Activated naive CD8-positive, alpha-beta T cell treated with anti-CD3 and anti-CD28 coated beads, Interleukin-2, amount 50 U/mL, for 16 hours (primary cell): ENCODE data around the gene PCYOX1L.

Experiments used
- DNase-seq: peaks from one replicate; pipeline ENCODE4 v3.0.0-alpha.2; 2020; ENCODE audit warnings: low read depth, low spot score

The PCYOX1L gene

DNA sequence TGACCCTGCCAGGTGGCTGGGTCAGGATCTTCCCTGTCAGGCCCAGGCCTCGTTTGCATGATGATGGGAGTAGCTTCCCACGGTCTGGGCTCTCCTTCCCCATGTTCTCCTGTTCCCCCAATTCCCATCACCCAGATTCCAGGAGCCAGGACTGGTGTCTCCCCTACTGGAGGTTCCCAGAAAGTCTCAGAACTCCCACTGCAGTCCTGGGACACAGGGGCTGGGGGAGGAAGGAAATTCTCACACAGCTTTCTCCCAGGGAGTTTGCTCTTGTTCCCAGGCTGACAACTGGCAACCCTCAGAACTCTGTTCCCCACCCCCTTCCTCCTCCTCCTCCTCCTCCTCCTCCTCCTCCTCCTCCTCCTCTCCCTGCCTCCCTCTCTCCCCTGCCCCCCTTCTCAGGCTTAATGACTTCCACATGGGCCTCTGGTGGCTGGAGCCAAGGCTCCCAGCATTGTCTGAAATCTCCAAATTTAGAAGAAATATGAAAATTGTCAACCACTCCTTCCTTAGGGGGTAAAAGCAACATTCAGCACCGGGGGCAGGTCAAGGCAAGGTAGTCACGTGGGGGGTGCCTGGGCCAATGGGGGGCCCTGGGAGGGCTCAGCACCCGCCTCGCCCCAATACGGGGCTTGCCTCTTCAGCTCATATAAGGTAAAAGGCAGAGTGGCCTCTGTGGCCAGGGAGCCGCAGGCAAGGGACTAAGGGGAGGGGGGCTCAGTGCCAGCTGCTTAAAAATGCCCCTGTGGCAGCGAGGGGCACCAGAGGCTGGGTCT is 48.5 kb downstream of the PCYOX1L start:
- no peak for DNase-seq

- DNase-seq = no peak
Measured at GRCh38 chr5:149406979-149407306, 49.1 kb downstream of the PCYOX1L start.

GRCh38 chr5:149407323-149408251 is 49.7 kb downstream of the PCYOX1L start:
- no peak for DNase-seq

DNA sequence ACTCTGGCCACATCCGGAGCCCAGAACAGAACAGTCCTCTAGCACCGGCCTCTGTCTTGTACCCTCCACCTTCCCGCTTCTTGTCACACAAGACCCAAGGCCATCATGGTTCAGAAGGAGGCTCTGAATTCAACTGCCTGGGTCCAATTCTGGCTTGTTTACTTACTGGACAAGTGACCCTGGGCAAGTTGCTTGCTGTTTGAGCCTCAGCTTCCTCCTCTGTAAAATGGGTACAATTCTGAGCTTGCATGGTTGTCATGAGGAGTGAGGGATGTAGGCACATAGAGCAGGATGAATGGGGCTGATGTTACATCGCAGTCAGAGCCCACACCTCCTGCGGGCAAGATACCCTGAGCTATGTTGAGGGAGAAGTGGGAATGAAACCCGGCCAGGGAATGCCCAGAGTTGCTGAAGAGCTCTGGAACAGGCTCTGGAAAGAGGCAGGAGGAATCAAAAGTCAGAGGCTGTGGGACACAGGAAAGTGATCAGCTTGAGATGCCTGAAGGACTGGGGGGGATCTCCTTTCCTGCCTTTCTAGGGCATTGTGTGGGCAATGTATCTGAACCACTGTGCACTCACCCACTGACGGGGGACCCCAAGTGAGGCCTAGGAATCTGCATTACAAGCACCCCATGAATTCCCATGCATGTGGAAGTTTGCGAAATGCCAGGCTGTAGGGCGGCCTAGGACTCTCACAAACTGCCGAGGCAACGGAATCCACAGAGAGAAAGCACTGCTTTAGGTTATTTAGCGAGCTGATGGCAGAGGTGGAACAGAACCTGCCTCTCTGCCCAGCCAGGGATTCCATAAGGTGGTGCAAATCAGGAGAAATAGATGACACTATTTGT is 50.6 kb downstream of the PCYOX1L start:
- no peak for DNase-seq

GRCh38 chr5:149409268-149409948 is 51.6 kb downstream of the PCYOX1L start:
- DNase-seq = no peak

GRCh38 chr5:149410071-149410470 is 52.2 kb downstream of the PCYOX1L start:
- DNase-seq = no peak

GRCh38 chr5:149410721-149411432 is 53.0 kb downstream of the PCYOX1L start:
- no peak for DNase-seq

- no peak for DNase-seq
Measured at GRCh38 chr5:149411738-149412519, 54.1 kb downstream of the PCYOX1L start.

DNA sequence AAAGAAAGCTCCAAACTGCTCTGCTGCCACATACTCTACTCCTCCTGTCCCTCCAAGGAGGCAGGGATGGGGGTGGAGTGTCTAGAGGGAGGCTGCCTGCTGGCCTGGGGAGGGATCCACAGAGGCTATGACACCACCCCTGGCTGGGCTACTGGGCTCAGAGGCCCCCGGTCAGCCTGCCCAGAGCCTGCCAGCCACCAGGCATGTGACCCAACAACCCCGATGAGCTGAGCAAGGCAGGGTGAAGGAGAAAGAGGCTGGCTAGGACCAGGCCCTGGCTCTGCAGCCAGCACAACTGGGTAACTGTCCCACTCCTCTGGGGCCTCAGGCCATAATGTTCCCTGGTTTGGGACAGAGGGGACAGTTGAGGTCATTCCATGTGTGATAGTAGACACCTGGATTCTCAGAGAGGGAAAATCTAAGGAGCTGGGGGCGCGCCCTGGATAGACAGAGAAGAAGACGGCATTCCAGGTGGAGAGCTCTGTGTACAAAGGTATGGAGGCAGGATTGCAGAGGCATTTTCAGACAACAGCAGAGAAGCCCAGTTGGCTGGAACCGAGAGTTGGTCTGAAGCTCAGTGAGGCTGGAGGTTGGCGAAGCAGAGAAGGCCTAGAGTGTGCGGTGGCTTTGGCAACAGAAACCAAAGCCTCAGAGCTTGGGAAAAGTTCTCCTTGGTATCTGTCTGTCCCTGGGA is 55.1 kb downstream of the PCYOX1L start:
- DNase-seq = no peak

- DNase-seq = no peak
Measured at GRCh38 chr5:149413477-149414210, 55.8 kb downstream of the PCYOX1L start.

DNA sequence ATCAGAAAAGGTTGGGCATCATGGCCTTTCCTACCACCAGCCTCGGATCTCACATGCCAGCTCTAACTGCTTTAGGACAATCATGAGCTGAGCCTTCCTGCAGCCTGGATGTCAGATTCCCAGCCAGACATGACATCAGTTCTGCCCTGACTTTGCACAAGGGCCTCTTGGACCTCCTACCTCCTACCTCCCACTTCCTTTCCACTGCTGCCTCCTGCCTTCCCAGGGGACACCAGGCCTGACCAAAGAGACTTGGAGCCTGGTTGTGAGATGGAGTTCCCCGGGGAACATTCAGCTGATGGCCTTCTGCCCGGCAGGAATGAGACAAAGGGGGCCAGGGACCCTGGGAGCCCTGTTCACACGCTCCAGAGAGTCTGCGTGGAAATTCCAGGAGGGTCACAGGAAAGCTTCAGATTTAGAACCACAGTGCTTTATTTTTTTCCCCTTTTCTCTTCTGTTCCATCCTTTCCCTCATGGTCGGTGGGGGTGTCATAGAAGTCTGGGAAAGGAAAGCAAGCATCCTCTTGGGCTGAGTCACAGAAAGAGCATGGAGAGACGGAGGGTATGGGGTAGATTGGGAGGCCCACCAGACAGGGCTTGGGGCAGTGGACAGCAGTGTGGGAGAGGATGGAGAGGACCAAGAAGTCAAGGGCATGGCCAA is 56.7 kb downstream of the PCYOX1L start:
- DNase-seq = no peak

DNA sequence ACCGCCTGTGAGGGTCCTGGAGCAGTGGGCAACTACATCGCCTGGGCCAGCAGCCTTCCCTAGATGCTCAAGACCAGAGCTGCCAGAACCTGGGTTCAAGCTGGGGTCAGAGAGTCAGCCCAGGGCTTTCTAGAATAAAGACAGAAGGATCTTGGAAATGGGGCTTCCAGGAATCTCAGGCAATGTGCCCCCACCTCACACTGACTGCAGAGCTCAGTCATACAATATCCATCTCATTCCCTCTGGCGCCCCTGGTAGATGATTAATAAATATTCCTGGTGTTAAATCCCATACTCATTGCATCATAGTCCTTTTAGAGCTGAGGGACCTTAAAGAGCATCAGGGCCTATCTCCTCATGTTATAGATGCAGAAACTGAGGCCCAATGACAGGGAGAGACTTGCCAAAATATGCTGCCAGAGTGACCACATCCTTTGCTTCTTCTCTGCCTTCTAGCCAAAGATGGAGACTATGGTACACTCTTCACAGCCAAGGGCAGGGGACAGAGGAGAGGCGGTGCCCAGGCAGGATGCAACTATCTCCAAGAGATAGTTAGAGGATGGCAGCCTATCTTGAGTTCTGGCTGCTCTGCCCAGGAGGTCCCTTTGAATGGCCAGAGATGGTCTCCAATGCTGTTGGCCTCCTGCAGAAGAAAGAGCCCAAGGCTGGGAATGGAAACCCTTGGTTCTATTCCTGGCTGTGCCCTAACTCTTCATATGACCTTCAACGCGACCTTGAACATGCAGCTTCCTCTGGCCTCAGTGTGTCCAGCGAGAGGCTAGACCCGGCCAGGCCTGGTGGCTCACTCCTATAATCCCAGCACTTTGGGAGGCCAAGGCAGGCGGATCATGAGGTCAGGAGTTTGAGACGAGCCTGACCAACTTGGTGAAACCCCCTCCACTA is 57.5 kb downstream of the PCYOX1L start:
- DNase-seq = no peak

GRCh38 chr5:149416987-149417710 is 59.3 kb downstream of the PCYOX1L start:
- no peak for DNase-seq

DNA sequence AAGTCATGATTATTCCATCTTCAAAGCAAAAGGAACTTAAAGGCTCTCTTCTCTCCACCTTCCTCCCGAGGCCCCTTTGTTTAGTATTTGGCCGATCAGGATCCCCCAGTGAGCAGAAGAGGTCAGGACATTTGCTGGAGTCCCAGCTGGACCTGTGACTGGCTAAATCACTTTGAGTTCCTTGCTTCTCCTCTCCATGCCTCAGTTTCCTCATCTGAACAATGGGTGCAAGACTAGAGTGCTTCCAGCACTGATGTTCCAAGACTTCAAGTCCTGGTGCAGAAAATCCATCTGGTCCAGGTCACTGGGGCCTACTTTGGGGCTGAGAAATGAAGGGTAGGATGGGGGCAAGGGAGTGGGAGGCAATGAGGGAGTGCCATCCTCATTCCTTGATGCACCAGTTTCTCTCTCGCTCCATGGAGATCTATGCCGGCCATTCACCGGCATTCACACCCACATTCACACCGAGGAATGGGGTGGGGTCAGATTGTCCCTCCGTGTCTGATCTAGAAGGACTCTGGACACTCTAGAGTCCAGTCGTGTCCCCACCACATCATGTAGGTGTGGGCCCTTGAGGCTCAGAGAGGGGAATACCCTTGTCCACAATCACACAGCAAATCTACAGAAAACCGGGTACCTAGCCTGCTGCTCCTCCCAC is 60.0 kb downstream of the PCYOX1L start:
- no peak for DNase-seq

DNA sequence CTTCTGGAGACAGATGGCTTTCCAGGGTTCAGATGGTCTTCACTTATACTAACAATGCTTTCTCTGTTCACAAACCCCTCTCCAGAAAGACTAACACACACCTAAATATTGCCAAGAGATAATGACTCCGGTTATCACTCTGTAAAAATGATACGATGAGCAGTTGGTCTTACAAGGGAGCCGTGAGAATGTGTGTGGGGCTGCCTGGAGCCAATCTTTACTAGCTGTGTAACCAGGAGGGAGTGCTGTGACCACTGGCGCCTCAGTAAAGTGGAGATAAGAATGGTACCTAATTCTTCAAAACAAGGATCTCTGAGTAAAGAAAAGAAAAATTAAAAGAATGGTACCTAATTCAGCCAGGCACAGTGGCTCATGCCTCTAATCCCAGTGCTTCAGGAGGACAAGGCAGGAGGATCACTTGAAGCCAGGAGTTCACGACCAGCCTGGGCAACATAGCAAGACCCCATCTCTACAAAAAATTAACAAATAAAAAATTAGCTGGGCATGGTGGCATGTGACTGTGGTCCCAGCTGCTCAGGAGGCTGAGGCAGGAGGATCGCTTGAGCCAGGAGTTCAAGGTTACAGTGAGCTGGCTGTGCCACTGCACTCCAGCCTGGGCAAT is 61.2 kb downstream of the PCYOX1L start:
- no peak for DNase-seq
